HepG2 (cell line): ENCODE results near the gene MACROD2. TPM values are rescaled to one million over a fixed set of nuclear protein-coding genes. Genes with fewer than 3 reads are reported as not detected.

Experiments
- ATAC-seq: fragments of 200-7000 bp; cut with Tn5 transposase; 3 replicates; pipeline ENCODE4 v1.9.1; 2020; ENCODE audit warnings: mild to moderate bottlenecking, moderate library complexity
- BruUV-seq: library from RNA; stranded (reverse); fragments of 400-500 nt; replicated peaks from 2 replicates; lab custom pipeline; 2021; lab: Mats Ljungman, UMichigan
- CTCF ChIA-PET: fragments of 300-600 bp; formaldehyde crosslinking; extraction: SDS; loops from one replicate; lab custom pipeline; 2021; ENCODE audit warnings: low total read pairs, inconsistent platforms, low intra/inter-chr PET ratio; lab: Yijun Ruan, JAX
- POLR2A ChIA-PET: fragments of 350-600 bp; sonication (Branson Sonifier 250); formaldehyde crosslinking; loops from one replicate; lab custom pipeline; 2020; ENCODE audit warnings: antibody characterized with exemption, inconsistent platforms; lab: Yijun Ruan, JAX
- DNase-seq: peaks from one replicate; pipeline ENCODE4 v3.0.0-alpha.2; 2015; ENCODE audit warnings: low spot score
- FAIRE-seq: peaks from 3 replicates; lab custom pipeline; 2011; peaks lifted over from hg19 to GRCh38; lab: Jason Lieb, UNC
- H2AFZ ChIP-seq: one replicate; pipeline ENCODE4 v1.6.1; 2011; ENCODE audit warnings: low read length, inconsistent platforms
- H3K27ac ChIP-seq: fragments of 300-600 bp; 3 replicates; pipeline ENCODE4 v1.8.0; 2011; ENCODE audit warnings: mixed run types, mild to moderate bottlenecking, mixed read lengths, low read length, inconsistent platforms; ENCODE audit not compliant: insufficient read depth; ENCODE audit errors: extremely low read length
- H3K27me3 ChIP-seq, 2 experiments: fragments of 200-600 bp in 1 of 2; 2 replicates in 1 of 2; 3 replicates in 1 of 2; pipeline versions ENCODE4 v1.6.0 to v1.8.0; 2011; ENCODE audit warnings: low read length in 2 of 2, mild to moderate bottlenecking in 2 of 2, moderate library complexity in 2 of 2, inconsistent platforms in 1 of 2; ENCODE audit not compliant: insufficient read depth in 2 of 2, control insufficient read depth in 1 of 2
- H3K36me3 ChIP-seq, 2 experiments: fragments of 200-600 bp in 1 of 2; replicated peaks in 1 of 2; 2 replicates in 1 of 2; 3 replicates in 1 of 2; pipeline versions ENCODE4 v1.5.1 to v1.8.0; 2011; ENCODE audit warnings: low read length in 2 of 2, inconsistent platforms in 1 of 2; ENCODE audit not compliant: insufficient read depth in 2 of 2, control insufficient read depth in 1 of 2
- H3K4me1 ChIP-seq: 2 replicates; pipeline ENCODE4 v1.5.1; 2012; ENCODE audit warnings: low read length, inconsistent platforms; ENCODE audit not compliant: insufficient read depth
- H3K4me2 ChIP-seq: 2 replicates; pipeline ENCODE4 v1.6.0; 2011; ENCODE audit warnings: low read depth, low read length, inconsistent platforms
- H3K4me3 ChIP-seq, 3 experiments: fragments of 200-600 bp in 1 of 3; sonication (generic), shearing (Covaris generic) in 1 of 3; replicated peaks in 1 of 3; 2 replicates each; pipeline ENCODE4 v1.5.1; 2011 to 2016; ENCODE audit warnings: low read length in 3 of 3, inconsistent platforms in 2 of 3, low read depth in 2 of 3, mild to moderate bottlenecking in 2 of 3, control low read depth in 1 of 3, mixed read lengths in 1 of 3; ENCODE audit not compliant: insufficient read depth in 1 of 3
- H3K79me2 ChIP-seq: one replicate; pipeline ENCODE4 v1.6.1; 2011; ENCODE audit warnings: low read length, inconsistent platforms; ENCODE audit not compliant: insufficient read depth
- H3K9ac ChIP-seq: 2 replicates; pipeline ENCODE4 v1.6.0; 2011; ENCODE audit warnings: mild to moderate bottlenecking, low read depth, low read length, inconsistent platforms; ENCODE audit not compliant: insufficient read depth
- H3K9me3 ChIP-seq: 2 replicates; pipeline ENCODE4 v1.5.1; 2012; ENCODE audit warnings: mild to moderate bottlenecking, low read length
- H4K20me1 ChIP-seq: 2 replicates; pipeline ENCODE4 v1.6.0; 2011; ENCODE audit warnings: inconsistent platforms, mild to moderate bottlenecking, low read length, moderate library complexity; ENCODE audit not compliant: insufficient read depth
- CEBPB ChIP-seq: IDR thresholded peaks from 2 replicates; pipeline ENCODE4 v1.6.1; 2011; ENCODE audit warnings: low read depth, low read length, improper control_type of control experiment, borderline replicate concordance
- GPN1 ChIP-seq: sonication (generic); formaldehyde crosslinking; IDR thresholded peaks from 2 replicates; pipeline ENCODE4 v1.5.1; 2020; ENCODE audit warnings: missing genetic modification reagents, borderline replicate concordance
- JARID2 ChIP-seq: sonication (generic); formaldehyde crosslinking; IDR thresholded peaks from 2 replicates; pipeline ENCODE4 v1.8.1; 2023; ENCODE audit warnings: missing genetic modification reagents, inconsistent platforms; ENCODE audit not compliant: insufficient replicate concordance
- NR2F2 ChIP-seq: IDR thresholded peaks from 2 replicates; pipeline ENCODE4 v1.6.1; 2012; ENCODE audit warnings: low read depth, inconsistent platforms, borderline replicate concordance
- ZNF180 ChIP-seq: sonication (generic); formaldehyde crosslinking; IDR thresholded peaks from 2 replicates; pipeline ENCODE4 v1.4.0; 2020; ENCODE audit warnings: low read depth, missing genetic modification reagents, borderline replicate concordance
- ZNF75D ChIP-seq: sonication (generic); formaldehyde crosslinking; IDR thresholded peaks from 2 replicates; pipeline ENCODE4 v1.8.1; 2023; ENCODE audit warnings: missing genetic modification reagents, mild to moderate bottlenecking, borderline replicate concordance
- WGBS: methylation state at CpG from one replicate; pipeline ENCODE4 v1.1.6; 2017; ENCODE audit warnings: low lambda C conversion rate; 5-methylcytosine and 5-hydroxymethylcytosine counted together
- in situ Hi-C: cut with HindIII; loops from 2 replicates; pipeline ENCODE4 v1.10.0; 2017; ENCODE audit warnings: low pct_unique_long_range_greater_than_20kb; ENCODE audit not compliant: extremely low pct_ligation_motif_present
- intact Hi-C: fragments of 100-400 bp; cut with micrococcal nuclease; formaldehyde crosslinking; loops from one replicate; pipeline ENCODE4 v1.10.0; 2022; ENCODE audit not compliant: unreplicated experiment
- polyA plus RNA-seq, 8 experiments: library from polyadenylated mRNA; depleted of rRNA in 3 of 8; stranded (reverse) in 7 of 8; unstranded in 1 of 8; fragments of >200 nt; fragmentation: Illumina TruSeq in 4 of 8; extraction: Trizol in 4 of 8; gene quantifications; 2 replicates each; pipeline versions ENCODE4 v1.2.1 to v1.2.3, GENCODE V29; 2011 to 2016; ENCODE audit warnings: low read depth in 4 of 8, missing spikeins in 1 of 8, mixed read lengths in 1 of 8; ENCODE audit not compliant: insufficient read depth in 1 of 8
- total RNA-seq, 5 experiments: library from RNA; depleted of rRNA; stranded (reverse); fragments of >200 nt; fragmentation: Illumina TruSeq; extraction: Trizol; gene quantifications; 2 replicates each; pipeline ENCODE4 v1.2.3, GENCODE V29; 2016; ENCODE audit warnings: low read depth in 1 of 5
- TF ChIP-seq, protein P1 (sequence below): fragments of 450-650 bp; IDR thresholded peaks from 2 replicates; pipeline ENCODE4 v1.6.1; 2016
- TF ChIP-seq, protein P2 (sequence below): sonication (generic); formaldehyde crosslinking; IDR thresholded peaks from 2 replicates; pipeline ENCODE4 v1.5.1; 2020; ENCODE audit warnings: missing genetic modification reagents, mild to moderate bottlenecking, borderline replicate concordance

Gene MACROD2
- total and polyA plus RNA-seq, 2 of the 13 experiments (the other 11 are each of a cell fraction or from before 2014, with no cell fraction given) = 0.13 to 0.51 TPM

DNA sequence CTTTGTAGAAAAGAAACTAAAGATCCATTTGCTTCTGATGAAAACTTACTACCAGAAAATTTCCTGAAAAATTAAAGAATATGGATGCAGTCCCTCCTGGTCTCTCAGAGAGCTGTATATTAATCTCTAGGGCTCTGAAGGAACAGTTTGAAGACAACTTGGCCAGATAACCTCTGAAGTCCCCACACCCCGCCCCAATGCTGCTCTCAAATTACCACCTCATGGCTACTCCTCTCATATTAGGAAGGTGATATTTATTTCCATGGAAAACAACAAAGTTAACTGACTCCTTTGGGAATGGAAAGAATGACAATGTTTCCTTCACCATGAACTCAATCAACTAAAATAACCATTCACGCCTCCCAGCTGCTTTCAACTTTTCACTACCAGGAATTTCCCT lies 750.5 kb downstream of the MACROD2 start:
- intact Hi-C loops = no loop called here
- Histone ChIP-seq H3K27ac (no peak overlapping the region), H4K20me1 (no peaks in the 10 kb centered on the region), H3K36me3 (no peaks in the 10 kb centered on the region), H2AFZ (no peak overlapping the region), H3K9me3 (no peaks in the 10 kb centered on the region), H3K4me1 (no peaks in the 10 kb centered on the region), H3K79me2 (no peaks in the 10 kb centered on the region), H3K4me2 (no peak overlapping the region), H3K4me3 (no peak overlapping the region), H3K27me3 (no peaks in the 10 kb centered on the region), H3K9ac (no peak overlapping the region)
- no peak for TF ChIP-seq ZNF180 (CRISPR knock-in tag)
- in situ Hi-C loops = no loop called here
- DNase-seq (no peak), FAIRE-seq (no peak), ATAC-seq (no peak)
- ChIA-PET POLR2A (no interaction called here), CTCF (no interaction called here)
- BruUV-seq = no TSS peak
- 4% methylated on average over 2 of the region's 2 CpGs for WGBS

DNA sequence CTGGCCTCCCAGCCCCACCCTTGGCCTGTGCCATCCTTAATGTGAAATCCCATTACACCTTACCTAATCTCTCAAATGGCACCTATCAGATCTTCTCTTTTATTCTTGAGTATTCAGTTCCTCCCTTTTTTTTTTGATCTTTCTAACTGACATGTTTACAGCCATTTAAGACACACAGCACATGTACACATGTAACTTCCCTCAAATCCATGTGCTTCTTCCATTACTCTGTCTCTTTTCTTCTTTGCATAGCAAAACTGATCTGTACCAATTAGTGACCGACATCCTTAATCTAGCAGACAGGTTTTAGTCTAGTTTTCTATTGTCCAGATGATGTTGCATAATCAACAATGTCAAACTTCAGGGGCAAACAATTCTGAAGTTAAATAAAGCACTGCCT lies 755.9 kb downstream of the MACROD2 start:
- intact Hi-C loops (no loop called here), in situ Hi-C loops (no loop called here)
- Histone ChIP-seq H2AFZ (no peak overlapping the region), H3K9me3 (no peaks in the 10 kb centered on the region), H3K36me3 (no peaks in the 10 kb centered on the region), H3K4me3 (no peak overlapping the region), H3K9ac (no peak overlapping the region), H3K27ac (no peak overlapping the region), H3K79me2 (no peaks in the 10 kb centered on the region), H3K27me3 (no peaks in the 10 kb centered on the region), H3K4me1 (no peaks in the 10 kb centered on the region), H4K20me1 (no peaks in the 10 kb centered on the region), H3K4me2 (no peak overlapping the region)
- FAIRE-seq (no peak), ATAC-seq (no peak), DNase-seq (no peak)
- no TSS peak for BruUV-seq
- 5% methylated on average over 1 of the region's 1 CpG for WGBS
- ChIA-PET CTCF (no interaction called here), POLR2A (no interaction called here)
- TF ChIP-seq JARID2 (CRISPR knock-in tag) (no peak), ZNF75D (no peak), NR2F2 (no peak), GPN1 (CRISPR knock-in tag) (no peak), CEBPB (peak; percentile 57; the same call in 1 of the 2 replicates)
- TF ChIP-seq, protein P1, sequence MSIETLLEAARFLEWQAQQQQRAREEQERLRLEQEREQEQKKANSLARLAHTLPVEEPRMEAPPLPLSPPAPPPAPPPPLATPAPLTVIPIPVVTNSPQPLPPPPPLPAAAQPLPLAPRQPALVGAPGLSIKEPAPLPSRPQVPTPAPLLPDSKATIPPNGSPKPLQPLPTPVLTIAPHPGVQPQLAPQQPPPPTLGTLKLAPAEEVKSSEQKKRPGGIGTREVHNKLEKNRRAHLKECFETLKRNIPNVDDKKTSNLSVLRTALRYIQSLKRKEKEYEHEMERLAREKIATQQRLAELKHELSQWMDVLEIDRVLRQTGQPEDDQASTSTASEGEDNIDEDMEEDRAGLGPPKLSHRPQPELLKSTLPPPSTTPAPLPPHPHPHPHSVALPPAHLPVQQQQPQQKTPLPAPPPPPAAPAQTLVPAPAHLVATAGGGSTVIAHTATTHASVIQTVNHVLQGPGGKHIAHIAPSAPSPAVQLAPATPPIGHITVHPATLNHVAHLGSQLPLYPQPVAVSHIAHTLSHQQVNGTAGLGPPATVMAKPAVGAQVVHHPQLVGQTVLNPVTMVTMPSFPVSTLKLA = peak; percentile 91
- TF ChIP-seq, protein P2, sequence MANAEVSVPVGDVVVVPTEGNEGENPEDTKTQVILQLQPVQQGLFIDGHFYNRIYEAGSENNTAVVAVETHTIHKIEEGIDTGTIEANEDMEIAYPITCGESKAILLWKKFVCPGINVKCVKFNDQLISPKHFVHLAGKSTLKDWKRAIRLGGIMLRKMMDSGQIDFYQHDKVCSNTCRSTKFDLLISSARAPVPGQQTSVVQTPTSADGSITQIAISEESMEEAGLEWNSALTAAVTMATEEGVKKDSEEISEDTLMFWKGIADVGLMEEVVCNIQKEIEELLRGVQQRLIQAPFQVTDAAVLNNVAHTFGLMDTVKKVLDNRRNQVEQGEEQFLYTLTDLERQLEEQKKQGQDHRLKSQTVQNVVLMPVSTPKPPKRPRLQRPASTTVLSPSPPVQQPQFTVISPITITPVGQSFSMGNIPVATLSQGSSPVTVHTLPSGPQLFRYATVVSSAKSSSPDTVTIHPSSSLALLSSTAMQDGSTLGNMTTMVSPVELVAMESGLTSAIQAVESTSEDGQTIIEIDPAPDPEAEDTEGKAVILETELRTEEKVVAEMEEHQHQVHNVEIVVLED (CRISPR knock-in tag) = no peak
